HCT116 (cell line): Measurements from ENCODE around the gene ASF1A. TPM values are rescaled to one million over a fixed set of nuclear protein-coding genes. Genes with fewer than 3 reads are reported as not detected.

Experiments used
- ATAC-seq: fragments of 200-7000 bp; cut with Tn5 transposase; 2 replicates; pipeline ENCODE4 v1.9.1; 2020; ENCODE audit warnings: mild to moderate bottlenecking, moderate library complexity
- BruUV-seq: library from RNA; stranded (reverse); fragments of 400-500 nt; replicated peaks from 2 replicates; lab custom pipeline; 2021; lab: Mats Ljungman, UMichigan
- CTCF ChIA-PET: fragments of 300-600 bp; sonication (Branson Sonifier 250); formaldehyde crosslinking; loops from one replicate; lab custom pipeline; 2021; ENCODE audit warnings: antibody characterized with exemption; lab: Charles Lee
- POLR2A ChIA-PET: fragments of 300-600, 350-600 bp; sonication (Branson Sonifier 250); formaldehyde crosslinking; loops from one replicate; lab custom pipeline; 2021; ENCODE audit warnings: antibody characterized with exemption; lab: Charles Lee
- RAD21 ChIA-PET, 2 experiments: fragments of 300-600 bp; sonication (Branson Sonifier 250); formaldehyde crosslinking; loops; one replicate each; lab custom pipeline; 2023; ENCODE audit warnings: low total read pairs in 2 of 2; ENCODE audit not compliant: uncharacterized antibody in 2 of 2, unreplicated experiment in 2 of 2, low non-redundant PET in 1 of 2; lab: Charles Lee
- DNase-seq: peaks from one replicate; pipeline ENCODE4 v3.0.0-alpha.2; 2010; ENCODE audit warnings: low read depth, low spot score
- H2AFZ ChIP-seq: fragments of 200-600 bp; shearing (Covaris generic), sonication (generic); 2 replicates; pipeline ENCODE4 v1.6.1; 2017; ENCODE audit warnings: low read depth, mixed run types, mixed read lengths, antibody characterized with exemption, low read length; ENCODE audit not compliant: poor library complexity, severe bottlenecking
- H3K27ac ChIP-seq: 2 replicates; pipeline ENCODE4 v1.5.1; 2012; ENCODE audit warnings: low read depth, low read length
- H3K27me3 ChIP-seq: fragments of 200-600 bp; sonication (generic); 2 replicates; pipeline ENCODE4 v1.6.1; 2016; ENCODE audit warnings: mixed run types, low read length, mixed read lengths; ENCODE audit not compliant: insufficient read depth
- H3K36me3 ChIP-seq, 2 experiments: fragments of 200-500 bp in 1 of 2; fragments of 200-600 bp in 1 of 2; sonication (Bioruptor generic) in 1 of 2; sonication (generic) in 1 of 2; 2 replicates each; pipeline versions ENCODE4 v1.5.1 to v1.6.1; 2014 to 2016; ENCODE audit warnings: low read length in 2 of 2, inconsistent platforms in 1 of 2, mixed read lengths in 1 of 2, mixed run types in 1 of 2; ENCODE audit not compliant: insufficient read depth in 2 of 2, control insufficient read depth in 1 of 2
- H3K4me1 ChIP-seq, 2 experiments: fragments of 200-600 bp in 1 of 2; sonication (generic) in 1 of 2; 2 replicates each; pipeline versions ENCODE4 v1.5.1 to v1.6.1; 2012 to 2017; ENCODE audit warnings: low read length in 2 of 2, inconsistent platforms in 1 of 2, mild to moderate bottlenecking in 1 of 2, mixed read lengths in 1 of 2, mixed run types in 1 of 2, moderate library complexity in 1 of 2; ENCODE audit not compliant: insufficient read depth in 2 of 2, control insufficient read depth in 1 of 2
- H3K4me2 ChIP-seq: fragments of 200-600 bp; sonication (generic); 2 replicates; pipeline ENCODE4 v1.6.1; 2017; ENCODE audit warnings: mixed run types, low read length, mixed read lengths
- H3K4me3 ChIP-seq, 2 experiments: fragments of 200-600 bp in 1 of 2; sonication (generic) in 1 of 2; replicated peaks in 1 of 2; 2 replicates each; pipeline ENCODE4 v1.5.1; 2011 to 2016; ENCODE audit warnings: low read length in 2 of 2, control low read depth in 1 of 2, low read depth in 1 of 2, mild to moderate bottlenecking in 1 of 2, mixed read lengths in 1 of 2, mixed run types in 1 of 2
- H3K79me2 ChIP-seq: fragments of 200-600 bp; sonication (generic); 2 replicates; pipeline ENCODE4 v1.6.1; 2017; ENCODE audit warnings: mild to moderate bottlenecking, mixed run types, low read length, moderate library complexity, mixed read lengths; ENCODE audit not compliant: insufficient read depth
- H3K9ac ChIP-seq: fragments of 200-600 bp; sonication (generic); 2 replicates; pipeline ENCODE4 v1.6.1; 2016; ENCODE audit warnings: low read length, mixed read lengths
- H3K9me2 ChIP-seq: fragments of 200-600 bp; sonication (generic), shearing (Covaris generic); 2 replicates; pipeline ENCODE4 v1.6.1; 2017; ENCODE audit warnings: mixed run types, mild to moderate bottlenecking, moderate library complexity; ENCODE audit not compliant: insufficient read depth
- H3K9me3 ChIP-seq, 2 experiments: fragments of 200-500 bp in 1 of 2; fragments of 200-600 bp in 1 of 2; sonication (Bioruptor generic) in 1 of 2; sonication (generic) in 1 of 2; 2 replicates each; pipeline ENCODE4 v1.6.1; 2014 to 2017; ENCODE audit warnings: low read length in 2 of 2, mixed read lengths in 2 of 2, inconsistent platforms in 1 of 2, low read depth in 1 of 2, mild to moderate bottlenecking in 1 of 2, mixed run types in 1 of 2, moderate library complexity in 1 of 2; ENCODE audit not compliant: control insufficient read depth in 1 of 2, insufficient read depth in 1 of 2
- H4K20me1 ChIP-seq: fragments of 200-600 bp; sonication (generic), shearing (Covaris generic); 2 replicates; pipeline ENCODE4 v1.6.1; 2017; ENCODE audit warnings: mixed run types, mild to moderate bottlenecking, moderate library complexity; ENCODE audit not compliant: insufficient read depth
- ATF3 ChIP-seq: IDR thresholded peaks from 2 replicates; pipeline ENCODE4 v1.6.1; 2012
- CEBPB ChIP-seq: IDR thresholded peaks from 2 replicates; pipeline ENCODE4 v1.6.1; 2012; ENCODE audit warnings: low read depth
- CTCF ChIP-seq, 3 experiments: fragments of 200-600 bp in 1 of 3; sonication (generic) in 1 of 3; IDR thresholded peaks in 2 of 3; conservative IDR thresholded peaks in 1 of 3; 2 replicates each; pipeline ENCODE4 v1.5.1; 2012 to 2017; ENCODE audit warnings: low read depth in 2 of 3, low read length in 2 of 3, antibody characterized with exemption in 1 of 3, borderline replicate concordance in 1 of 3, control low read depth in 1 of 3, mild to moderate bottlenecking in 1 of 3, mixed read lengths in 1 of 3, mixed run types in 1 of 3, moderate library complexity in 1 of 3; ENCODE audit not compliant: insufficient read depth in 1 of 3
- EGR1 ChIP-seq: IDR thresholded peaks from 2 replicates; pipeline ENCODE4 v1.6.1; 2012; ENCODE audit warnings: low read depth
- ELF1 ChIP-seq: IDR thresholded peaks from 2 replicates; pipeline ENCODE4 v1.6.1; 2012; ENCODE audit warnings: low read depth, borderline replicate concordance
- EZH2 ChIP-seq: fragments of 200-600 bp; sonication (generic); IDR thresholded peaks from 2 replicates; pipeline ENCODE4 v1.6.1; 2017; ENCODE audit warnings: antibody characterized with exemption, mixed run types
- EZH2phosphoT487 ChIP-seq: fragments of 200-600 bp; IDR thresholded peaks from 2 replicates; pipeline ENCODE4 v1.6.1; 2018; ENCODE audit warnings: antibody characterized with exemption, borderline replicate concordance
- JUND ChIP-seq: IDR thresholded peaks from 2 replicates; pipeline ENCODE4 v1.6.1; 2012
- MAX ChIP-seq: IDR thresholded peaks from 2 replicates; pipeline ENCODE4 v1.6.1; 2012
- POLR2A ChIP-seq: IDR thresholded peaks from 2 replicates; pipeline ENCODE4 v1.7.0; 2011; ENCODE audit warnings: borderline replicate concordance; ENCODE audit not compliant: insufficient read depth, insufficient read length; ENCODE audit errors: extremely low read depth
- POLR2AphosphoS5 ChIP-seq: IDR thresholded peaks from 2 replicates; pipeline ENCODE4 v1.6.1; 2011; ENCODE audit warnings: mild to moderate bottlenecking, low read depth, low read length, moderate library complexity
- RAD21 ChIP-seq: IDR thresholded peaks from 2 replicates; pipeline ENCODE4 v1.6.1; 2012; ENCODE audit warnings: low read depth, mild to moderate bottlenecking
- REST ChIP-seq: IDR thresholded peaks from 2 replicates; pipeline ENCODE4 v1.6.1; 2012; ENCODE audit warnings: low read depth
- SIN3A ChIP-seq: IDR thresholded peaks from 2 replicates; pipeline ENCODE4 v1.6.1; 2012; ENCODE audit warnings: low read depth
- SRF ChIP-seq: IDR thresholded peaks from 2 replicates; pipeline ENCODE4 v1.6.1; 2012; ENCODE audit warnings: low read depth
- TCF7L2 ChIP-seq: IDR thresholded peaks from 2 replicates; pipeline ENCODE4 v1.7.0; 2011; ENCODE audit warnings: borderline replicate concordance, inconsistent platforms; ENCODE audit not compliant: insufficient read depth, insufficient read length; ENCODE audit errors: extremely low read depth
- ZBTB33 ChIP-seq: IDR thresholded peaks from 2 replicates; pipeline ENCODE4 v1.6.1; 2011; ENCODE audit warnings: mild to moderate bottlenecking, low read length, moderate library complexity; ENCODE audit not compliant: insufficient replicate concordance; ENCODE audit errors: extremely low read depth
- ZFX ChIP-seq: fragments of 450-650 bp; IDR thresholded peaks from 2 replicates; pipeline ENCODE4 v1.6.1; 2017
- ZNF274 ChIP-seq: fragments of 200-500 bp; sonication (Bioruptor generic); IDR thresholded peaks from 2 replicates; pipeline ENCODE4 v1.6.1; 2014; ENCODE audit warnings: mild to moderate bottlenecking, low read depth, low read length, inconsistent platforms
- intact Hi-C: fragments of 100-400 bp; cut with micrococcal nuclease; formaldehyde crosslinking; loops from 2 replicates; pipeline ENCODE4 v1.10.0; 2022
- total RNA-seq: library from RNA; stranded (reverse); gene quantifications from one replicate; pipeline ENCODE4 v1.2.1, GENCODE V29; 2021; ENCODE audit not compliant: unreplicated experiment

The ASF1A gene
- total RNA-seq, 1 experiment from 2014 or later = 23.3 TPM

- Histone ChIP-seq H3K79me2 (0 out of 2 replicates have a peak, but pooled peaks cover 4% of the 10 kb centered on the region), H3K4me2 (no peak overlapping the region), H3K27ac (no peak overlapping the region), H3K36me3 (peaks cover 32 to 43% of the 10 kb centered on the region in 2 experiments), H3K9ac (no peak overlapping the region), H2AFZ (no peak overlapping the region), H3K9me3 (no peaks in the 10 kb centered on the region), H3K4me1 (no peaks in the 10 kb centered on the region), H3K4me3 (no peak overlapping the region), H3K27me3 (no peaks in the 10 kb centered on the region), H3K9me2 (no peaks in the 10 kb centered on the region), H4K20me1 (no peaks in the 10 kb centered on the region)
- ChIA-PET RAD21 (no interaction called here), POLR2A (no interaction called here), CTCF (interaction anchor here (1.0 kb wide), 1 partner anchor 9 kb away, joined by 3 read pairs; no protein-coding TSS in a partner anchor)
- no TSS peak for BruUV-seq
- TF ChIP-seq CTCF (IDR thresholded peaks at IDR 0.05 in 2 of 3, conservative IDR thresholded peaks at IDR 0.05 in 1 of 3; ENCODE audit: borderline replicate concordance in 1 of 3, insufficient read depth in 1 of 3, low read depth in 2 of 3, low read length in 2 of 3) (no peak), POLR2AphosphoS5 (no peak), EZH2 (no peak), SRF (no peak), ZFX (no peak), REST (no peak), MAX (no peak), POLR2A (no peak), EGR1 (no peak), EZH2phosphoT487 (no peak), JUND (no peak), TCF7L2 (no peak), RAD21 (no peak), ELF1 (no peak), CEBPB (no peak), ZNF274 (no peak), SIN3A (no peak), ATF3 (no peak), ZBTB33 (no peak)
- intact Hi-C loops = no loop called here
- ATAC-seq (no peak), DNase-seq (no peak)
These were observed 18.7 kb downstream of the ASF1A start for GRCh38 chr6:118912646-118913045.
